NCI-H2081 treated with DMSO at 0.1 percent for 48 hours (cell line): ENCODE data around the gene TRIM71.
"Not testable (repeated sequence)": the region's sequence is repeated elsewhere in the genome, so short reads cannot be mapped to it uniquely, and the experiment has no call there.

Source experiments
- DNase-seq: peaks from one replicate; lab custom pipeline; 2025; lab: John Stamatoyannopoulos, UW

TRIM71 gene

DNA sequence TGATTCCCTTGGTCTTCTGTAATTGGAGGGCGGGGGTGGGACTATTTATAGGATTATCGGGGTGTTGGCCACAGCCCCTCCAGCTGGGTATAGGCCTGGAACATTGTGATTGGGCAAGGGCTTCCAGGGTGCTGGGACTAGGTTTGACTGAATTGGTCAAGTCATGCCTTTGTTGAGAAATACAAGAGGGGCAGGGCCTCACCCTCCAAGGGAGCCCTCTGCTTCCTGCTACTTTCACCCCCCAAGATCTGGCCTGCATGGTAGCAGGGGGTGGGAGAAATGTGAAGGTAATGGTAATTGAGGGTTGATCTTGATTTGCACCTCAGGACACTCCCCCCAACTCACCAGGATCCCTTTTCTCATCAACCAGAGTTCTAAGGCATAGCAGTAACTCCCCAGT is 25.2 kb downstream of the TRIM71 start:
- no peak for DNase-seq

DNA sequence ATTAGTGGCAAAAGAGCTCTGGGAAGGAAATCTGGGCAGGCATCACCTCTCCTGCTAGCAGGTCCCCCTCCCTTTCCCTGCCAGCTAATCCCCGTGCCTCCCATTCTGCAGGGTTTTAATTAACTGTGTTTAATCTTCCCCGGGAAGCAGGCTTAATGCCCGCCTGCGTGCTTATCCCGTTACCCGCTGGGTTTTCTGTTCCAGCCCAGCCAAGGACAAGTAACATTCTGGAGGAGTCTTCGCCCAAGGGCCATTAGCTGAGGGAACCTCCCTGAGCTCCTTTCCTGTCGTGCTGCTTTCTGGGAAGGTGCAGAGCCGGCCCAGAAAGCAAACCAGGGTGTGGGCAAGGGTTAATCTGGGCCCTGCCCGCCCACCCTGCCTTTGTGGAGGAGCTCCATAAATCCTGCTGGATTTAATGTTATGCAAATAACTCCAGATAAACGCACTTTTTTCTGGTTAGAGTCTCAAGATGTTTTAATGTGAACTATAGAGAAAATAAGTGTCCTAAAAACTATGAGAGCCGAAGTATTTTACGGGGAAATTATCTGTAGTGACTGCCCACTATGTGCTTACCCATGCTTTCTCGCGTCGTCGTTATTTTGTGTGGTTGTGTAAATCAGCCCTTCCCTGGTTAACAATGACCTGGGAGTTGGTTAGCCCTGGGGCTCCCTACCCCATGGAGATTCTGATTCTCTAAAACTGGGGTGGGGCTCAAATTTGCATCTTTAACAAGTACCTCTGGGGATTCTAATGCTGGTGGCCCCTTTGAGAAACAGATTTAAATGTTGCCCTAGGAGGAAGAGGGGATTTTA is 25.9 kb downstream of the TRIM71 start:
- no peak for DNase-seq

DNA sequence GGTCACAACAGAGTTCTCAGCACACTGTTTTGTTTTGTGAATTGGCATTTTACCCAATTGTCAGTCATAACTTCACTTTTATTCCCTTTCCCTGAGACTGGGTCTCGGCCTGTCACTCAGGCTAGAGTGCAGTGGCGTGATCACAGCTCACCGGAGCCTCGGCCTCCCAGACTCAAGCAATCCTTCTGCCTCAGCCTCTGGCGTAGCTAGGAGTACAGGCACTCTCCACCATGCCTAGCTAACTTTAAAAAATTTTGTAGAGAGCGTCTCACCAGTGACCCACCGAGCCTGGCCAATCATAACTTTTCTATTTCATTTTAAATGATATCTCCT is 26.5 kb downstream of the TRIM71 start:
- DNase-seq: no peak

GRCh38 chr3:32844914-32845313 is 27.1 kb downstream of the TRIM71 start:
- DNase-seq: no peak

GRCh38 chr3:32845546-32845945 is 27.7 kb downstream of the TRIM71 start:
- DNase-seq: not testable (repeated sequence)

DNA sequence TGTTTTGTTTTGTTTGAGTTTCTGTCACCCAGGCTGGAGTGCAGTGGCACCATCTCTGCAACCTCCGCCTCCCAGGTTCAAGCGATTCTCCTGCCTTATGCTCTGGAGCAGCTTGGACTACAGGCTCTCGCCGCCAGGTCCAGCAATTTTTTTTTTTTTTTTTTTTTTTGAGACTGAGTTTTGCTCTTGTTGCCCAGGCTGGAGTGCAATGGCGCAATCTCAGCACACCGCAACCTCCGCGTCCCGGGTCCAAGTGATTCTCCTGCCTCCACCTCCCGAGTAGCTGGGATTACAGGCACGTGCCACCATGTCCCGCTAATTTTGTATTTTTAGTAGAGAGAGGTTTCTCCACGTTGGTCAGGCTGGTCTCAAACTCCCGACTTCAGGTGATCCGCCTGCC is 29.2 kb downstream of the TRIM71 start:
- DNase-seq: not testable (repeated sequence)

DNA sequence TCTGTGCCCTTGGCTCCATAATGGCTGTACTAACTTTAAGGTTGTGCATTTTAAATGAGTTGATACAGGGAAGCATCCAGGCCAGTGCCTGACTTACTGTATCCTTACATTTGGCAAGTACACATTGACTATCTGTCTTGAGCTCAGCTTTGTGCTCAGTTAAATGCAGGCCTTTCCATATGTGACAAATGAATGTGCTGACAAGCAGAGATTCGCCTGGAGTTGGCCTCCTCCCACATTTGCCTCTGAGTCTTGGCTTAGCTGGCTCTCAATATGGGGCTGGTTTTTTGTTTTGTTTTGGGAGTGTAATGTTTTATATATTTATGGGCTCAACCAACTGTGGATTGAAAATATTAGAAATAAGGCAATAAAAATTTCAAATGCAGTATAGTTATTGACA is 29.7 kb downstream of the TRIM71 start:
- DNase-seq: no peak

DNA sequence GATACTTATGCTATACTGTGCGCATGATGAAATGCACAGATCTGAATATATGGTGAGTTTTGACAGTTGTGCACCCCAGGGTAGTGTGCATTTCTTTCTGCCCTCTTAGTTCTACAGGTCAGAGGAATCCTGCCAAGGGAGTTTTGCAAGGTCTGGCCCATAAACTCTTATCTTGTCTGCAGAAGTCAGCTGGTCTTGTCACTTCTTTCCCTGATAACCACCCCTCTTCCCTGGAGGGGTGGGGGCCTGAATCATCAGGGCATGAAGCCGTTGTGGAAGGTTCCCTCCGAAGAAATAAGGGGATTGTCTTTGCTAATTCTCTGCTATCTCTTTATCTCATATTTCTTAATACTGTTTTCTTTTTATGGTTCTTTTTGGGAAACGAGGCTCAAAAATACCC is 30.4 kb downstream of the TRIM71 start:
- DNase-seq: no peak

- no peak for DNase-seq
Measured at GRCh38 chr3:32849046-32849445, 31.2 kb downstream of the TRIM71 start.

DNA sequence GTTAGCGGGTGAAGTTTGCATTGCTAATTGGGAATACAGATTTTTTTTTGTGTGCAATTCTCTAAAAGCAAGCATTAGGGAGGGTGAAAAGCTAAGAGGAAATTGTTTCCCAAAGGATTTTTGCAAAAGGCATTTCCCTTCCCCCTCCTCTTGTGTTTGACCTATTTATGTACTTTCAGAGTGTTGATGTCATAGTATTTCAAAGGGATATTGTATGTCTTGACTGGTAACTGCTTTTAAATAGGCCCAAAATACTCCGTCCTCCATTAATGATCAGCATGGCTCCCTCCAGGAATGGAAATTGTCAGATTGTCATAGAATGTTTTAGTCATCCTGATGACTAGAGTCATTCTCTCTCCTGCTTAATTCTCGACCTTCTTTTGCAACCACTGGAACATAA is 32.4 kb downstream of the TRIM71 start:
- no peak for DNase-seq

- no peak for DNase-seq
Measured at GRCh38 chr3:32850636-32851035, 32.8 kb downstream of the TRIM71 start.

GRCh38 chr3:32852146-32852545 is 34.3 kb downstream of the TRIM71 start:
- no peak for DNase-seq

DNA sequence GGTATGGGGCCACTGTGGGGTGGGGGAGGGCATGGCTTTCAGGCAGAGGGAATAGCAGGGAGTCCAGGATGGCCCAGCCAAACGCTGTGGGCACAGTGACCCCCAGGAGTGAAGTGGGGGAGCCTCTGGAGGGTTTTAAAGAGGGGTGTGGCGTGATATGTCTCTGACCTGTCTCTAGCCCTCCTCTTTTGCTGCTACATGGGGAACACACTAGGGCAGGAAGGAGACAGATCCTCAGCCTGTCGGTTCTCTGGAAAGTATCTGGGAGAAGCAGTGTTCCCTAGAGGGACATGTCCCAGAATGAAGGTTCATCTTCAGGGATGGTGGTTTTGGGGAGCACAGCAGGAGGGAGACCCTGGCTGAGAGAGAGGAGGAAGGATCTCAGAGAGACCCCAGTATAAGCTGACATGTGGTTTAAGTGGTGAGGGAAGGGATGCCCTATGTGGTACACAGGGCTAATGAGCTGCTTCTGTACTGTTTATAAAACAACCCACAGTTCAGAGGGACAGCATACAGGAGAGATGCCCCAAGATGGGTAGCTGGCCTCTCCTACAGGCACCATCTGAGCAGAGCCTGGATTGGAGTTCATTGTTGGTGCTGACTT is 37.7 kb downstream of the TRIM71 start:
- no peak for DNase-seq

DNA sequence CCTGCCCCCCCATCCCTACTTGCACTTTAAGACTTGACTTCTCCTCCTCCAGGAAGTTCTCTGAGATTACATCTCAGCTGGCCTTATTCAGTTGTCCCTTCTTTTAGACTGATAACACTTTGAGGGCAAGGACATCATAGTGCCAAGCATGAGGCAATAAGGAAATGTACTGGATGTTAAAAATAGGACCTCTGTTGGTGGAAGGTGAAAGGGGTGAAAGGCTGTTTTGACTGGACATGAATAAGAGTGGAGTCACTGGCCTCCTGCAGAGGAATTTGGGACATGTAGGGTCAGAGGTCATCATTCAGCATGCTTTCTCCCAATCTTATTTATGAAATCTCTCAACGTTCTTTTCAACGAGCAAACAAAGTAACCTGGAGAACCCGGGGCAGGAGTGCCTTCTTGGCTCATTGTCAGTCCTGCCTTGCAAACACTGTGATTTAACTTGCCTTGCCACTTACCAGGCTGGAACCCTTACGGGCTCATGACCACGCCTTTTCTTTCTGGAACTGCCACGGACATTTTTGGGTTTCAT is 38.6 kb downstream of the TRIM71 start:
- no peak for DNase-seq

GRCh38 chr3:32856901-32857507 is 39.2 kb downstream of the TRIM71 start:
- no peak for DNase-seq

DNA sequence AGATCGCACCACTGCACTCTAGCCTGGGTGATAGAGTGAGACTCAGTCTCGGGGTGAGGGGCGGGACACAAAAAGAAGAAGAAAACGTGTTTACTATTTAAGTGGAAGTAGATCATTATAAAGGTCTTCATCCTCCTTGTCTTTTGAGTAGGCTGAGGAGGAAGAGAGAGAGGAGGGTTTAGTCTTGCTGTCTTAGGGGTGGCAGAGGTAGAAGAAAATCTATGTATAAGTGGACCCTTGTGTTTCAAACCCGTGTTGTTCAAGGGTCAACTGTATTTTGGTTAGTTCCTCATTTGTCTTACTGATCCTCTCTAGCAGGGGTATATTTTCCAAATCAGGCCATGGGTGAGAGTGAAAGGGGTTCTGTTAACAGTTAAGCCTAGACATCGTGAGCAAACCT is 40.1 kb downstream of the TRIM71 start:
- no peak for DNase-seq

DNA sequence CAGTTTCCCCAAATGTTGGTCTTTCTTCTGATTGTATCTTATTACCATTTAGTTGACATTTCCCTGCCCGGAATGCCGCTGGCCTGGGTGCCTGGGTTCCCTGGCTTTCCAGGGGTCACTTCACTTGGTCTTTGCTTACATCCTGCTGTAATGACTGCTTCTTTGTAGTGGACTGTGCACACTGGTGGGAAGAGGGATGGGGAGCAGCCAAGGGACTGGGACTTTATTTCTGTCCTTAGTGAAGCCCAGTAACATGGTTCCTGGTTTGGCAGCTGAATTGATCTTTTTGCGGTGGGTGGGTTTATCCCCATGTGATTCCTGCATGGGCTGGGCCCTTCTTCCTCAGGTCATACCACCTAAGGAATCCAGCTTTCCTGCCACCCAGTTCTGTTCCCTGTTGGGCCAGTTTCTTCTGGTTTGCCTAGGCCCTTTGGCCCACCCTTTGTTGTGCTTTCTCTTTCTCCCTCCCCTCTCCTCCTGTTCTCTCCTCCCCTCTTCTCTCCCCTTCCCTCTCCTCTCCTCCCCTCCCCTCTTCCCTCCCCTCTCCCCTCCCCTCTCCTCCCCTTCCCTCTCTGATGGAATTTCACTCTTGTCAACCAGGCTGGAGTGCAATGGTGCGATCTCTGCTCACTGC is 41.9 kb downstream of the TRIM71 start:
- no peak for DNase-seq

DNA sequence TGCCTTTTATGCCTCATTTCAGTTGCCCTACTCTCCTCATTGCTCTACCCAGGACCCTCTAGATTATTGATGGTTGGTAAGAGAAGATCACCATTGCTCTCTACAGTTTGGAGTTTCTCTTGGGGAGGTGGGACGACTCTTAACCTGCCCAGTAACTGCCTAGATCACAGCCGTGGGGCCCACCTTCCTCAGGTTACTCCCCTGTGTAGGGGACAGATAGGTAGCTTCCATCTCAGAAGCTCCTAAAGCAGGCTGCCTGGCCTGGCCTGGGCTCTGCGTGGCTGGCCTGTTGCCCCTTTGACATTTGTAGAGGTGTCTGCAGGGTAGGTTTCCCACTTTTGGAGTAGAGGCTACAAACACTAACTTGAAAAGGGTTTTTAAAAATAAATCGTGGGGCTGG is 42.7 kb downstream of the TRIM71 start:
- no peak for DNase-seq

- DNase-seq: no peak
Measured at GRCh38 chr3:32861681-32862080, 43.9 kb downstream of the TRIM71 start.

- DNase-seq: no peak
Measured at GRCh38 chr3:32862247-32862935, 44.6 kb downstream of the TRIM71 start.

GRCh38 chr3:32862936-32863487 is 45.2 kb downstream of the TRIM71 start:
- DNase-seq: no peak

DNA sequence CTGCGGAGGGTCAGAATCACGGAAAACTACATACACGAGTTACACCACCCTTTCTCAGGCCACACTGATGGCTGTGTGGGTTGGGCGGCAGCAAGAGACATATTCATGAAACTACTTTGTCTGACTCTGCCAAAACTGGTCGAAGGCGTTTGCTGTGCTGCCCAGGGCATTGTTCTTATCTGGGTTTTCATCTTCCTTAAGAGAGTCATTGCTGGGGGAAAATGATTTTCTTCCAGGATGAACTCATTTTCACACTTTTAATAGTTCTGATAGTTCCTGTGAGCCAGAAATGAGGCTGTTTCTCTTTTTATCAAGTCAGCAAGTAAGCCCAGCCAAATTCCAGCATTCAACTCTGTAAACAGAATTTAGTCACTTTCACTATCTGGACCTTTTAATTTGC is 47.6 kb downstream of the TRIM71 start:
- DNase-seq: no peak
